Prostate gland (tissue), 2 donors: Measurements from ENCODE around the gene MYL10. TPM values are rescaled to one million over a fixed set of nuclear protein-coding genes. Genes with fewer than 3 reads are reported as not detected.

Experiments used
- DNase-seq: peaks from one replicate; pipeline ENCODE4 v3.0.0-alpha.2; 2019; ENCODE audit warnings: low spot score
- H3K27ac ChIP-seq, 2 donors: fragments of 200-600 bp; sonication (generic); 2 replicates each; pipeline ENCODE4 v1.5.1; 2017 to 2019
- H3K27me3 ChIP-seq: fragments of 200-600 bp; sonication (generic); replicated peaks from 2 replicates; pipeline ENCODE4 v1.5.1; 2019; ENCODE audit not compliant: insufficient read depth
- H3K36me3 ChIP-seq, 2 donors: fragments of 200-600 bp; sonication (generic); 1 replicate in 1 of 2; 2 replicates in 1 of 2; pipeline versions ENCODE4 v1.5.1 to v1.8.1; 2017 to 2019
- H3K4me1 ChIP-seq: fragments of 200-600 bp; sonication (generic); replicated peaks from 2 replicates; pipeline ENCODE4 v1.5.1; 2019
- H3K4me3 ChIP-seq, 2 donors: fragments of 200-600 bp; sonication (generic); 2 replicates each; pipeline ENCODE4 v1.5.1; 2017 to 2019
- H3K9me3 ChIP-seq: fragments of 200-600 bp; sonication (generic); 2 replicates; pipeline ENCODE4 v1.5.1; 2017
- CTCF ChIP-seq, 4 experiments: fragments of 200-600 bp in 2 of 4; fragments of 450-650 bp in 2 of 4; sonication (generic) in 2 of 4; IDR thresholded peaks; 1 replicate in 3 of 4; 2 replicates in 1 of 4; pipeline ENCODE4 v1.5.1; 2016 to 2019; ENCODE audit warnings: antibody characterized with exemption in 4 of 4, mild to moderate bottlenecking in 2 of 4, moderate library complexity in 2 of 4
- POLR2A ChIP-seq: fragments of 450-650 bp; IDR thresholded peaks from one replicate; pipeline ENCODE4 v1.6.1; 2016; ENCODE audit warnings: antibody characterized with exemption, mild to moderate bottlenecking
- POLR2AphosphoS5 ChIP-seq: sonication (generic); formaldehyde crosslinking; IDR thresholded peaks from one replicate; pipeline ENCODE4 v1.6.1; 2017; ENCODE audit warnings: antibody characterized with exemption
- WGBS: methylation state at CpG from one replicate; pipeline ENCODE4 v1.1.5; 2018; 5-methylcytosine and 5-hydroxymethylcytosine counted together
- intact Hi-C: fragments of 100-400 bp; cut with DNase I; formaldehyde crosslinking; loops from one replicate; pipeline ENCODE4 v1.14.2; 2022
- total RNA-seq, 2 donors: library from RNA; depleted of rRNA; stranded (reverse); fragments of >200 nt; gene quantifications; one replicate each; pipeline ENCODE4 v1.1.0, GENCODE V29; 2016

MYL10 gene
- not detected for total RNA-seq

GRCh38 chr7:101629171-101629570 lies at the start of gene MYL10:
TSS of gene MYL10 (minus strand) at chr7:101629296. CDS start at chr7:101629118, 178 bp downstream.
- H3K4me1 ChIP-seq: no peaks in the 10 kb centered on the region
- no peaks in the 10 kb centered on the region for H3K36me3 ChIP-seq
- no peak within 1 kb of the TSS for H3K4me3 ChIP-seq
- H3K9me3 ChIP-seq: no peaks in the 10 kb centered on the region
- TF ChIP-seq CTCF (IDR thresholded peaks at IDR 0.05) (no peak), POLR2A (no peak), POLR2AphosphoS5 (no peak)
- intact Hi-C loops: no loop called here
- 95% methylated on average over 8 of the region's 8 CpGs for WGBS
- peaks cover 2% of the 10 kb centered on the region for H3K27me3 ChIP-seq
- no peak within 1 kb of the TSS for H3K27ac ChIP-seq
- no peak for DNase-seq

- no peaks in the 10 kb centered on the region for H3K4me1 ChIP-seq
- DNase-seq: no peak
- intact Hi-C loops: no loop called here
- no peaks in the 10 kb centered on the region for H3K9me3 ChIP-seq
- H3K27ac ChIP-seq: no peak overlapping the region
- no peak overlapping the region for H3K4me3 ChIP-seq
- H3K36me3 ChIP-seq: no peaks in the 10 kb centered on the region
- TF ChIP-seq POLR2A (no peak), CTCF (IDR thresholded peaks at IDR 0.05) (no peak), POLR2AphosphoS5 (no peak)
- H3K27me3 ChIP-seq: no peaks in the 10 kb centered on the region
- WGBS: 86% methylated on average over 9 of the region's 9 CpGs
These were observed 49.6 kb upstream of the MYL10 start for GRCh38 chr7:101678658-101679057.

- TF ChIP-seq CTCF (IDR thresholded peaks at IDR 0.05) (no peak), POLR2A (no peak), POLR2AphosphoS5 (no peak)
- 84% methylated on average over 14 of the region's 14 CpGs for WGBS
- no peak for DNase-seq
- H3K9me3 ChIP-seq: no peaks in the 10 kb centered on the region
- intact Hi-C loops: no loop called here
- H3K36me3 ChIP-seq: no peaks in the 10 kb centered on the region
- H3K27me3 ChIP-seq: no peaks in the 10 kb centered on the region
- H3K4me1 ChIP-seq: no peaks in the 10 kb centered on the region
- no peak overlapping the region for H3K4me3 ChIP-seq
- H3K27ac ChIP-seq: no peak overlapping the region
These were observed 48.8 kb upstream of the MYL10 start for GRCh38 chr7:101677797-101678479.

- H3K27ac ChIP-seq: no peak overlapping the region
- no peak overlapping the region for H3K4me3 ChIP-seq
- TF ChIP-seq CTCF (IDR thresholded peaks at IDR 0.05): no peak
- no peak for TF ChIP-seq POLR2AphosphoS5
- no peak for TF ChIP-seq POLR2A
- H3K36me3 ChIP-seq: no peaks in the 10 kb centered on the region
- no peaks in the 10 kb centered on the region for H3K9me3 ChIP-seq
- no peak for DNase-seq
- H3K4me1 ChIP-seq: no peaks in the 10 kb centered on the region
- WGBS: 69% methylated on average over 10 of the region's 10 CpGs
- no peaks in the 10 kb centered on the region for H3K27me3 ChIP-seq
- intact Hi-C loops: no loop called here
These were observed 48.3 kb upstream of the MYL10 start for GRCh38 chr7:101677391-101677790.

GRCh38 chr7:101676956-101677355 lies 47.9 kb upstream of the MYL10 start:
- Histone ChIP-seq H3K4me1 (no peaks in the 10 kb centered on the region), H3K9me3 (no peaks in the 10 kb centered on the region), H3K27ac (no peak overlapping the region), H3K36me3 (no peaks in the 10 kb centered on the region), H3K4me3 (no peak overlapping the region), H3K27me3 (no peaks in the 10 kb centered on the region)
- WGBS: 82% methylated on average over 6 of the region's 6 CpGs
- DNase-seq: no peak
- TF ChIP-seq CTCF (IDR thresholded peaks at IDR 0.05) (no peak), POLR2AphosphoS5 (no peak), POLR2A (no peak)
- intact Hi-C loops: no loop called here
